ENCODE measurements around the gene ESRRG.

Gene ESRRG

DNA sequence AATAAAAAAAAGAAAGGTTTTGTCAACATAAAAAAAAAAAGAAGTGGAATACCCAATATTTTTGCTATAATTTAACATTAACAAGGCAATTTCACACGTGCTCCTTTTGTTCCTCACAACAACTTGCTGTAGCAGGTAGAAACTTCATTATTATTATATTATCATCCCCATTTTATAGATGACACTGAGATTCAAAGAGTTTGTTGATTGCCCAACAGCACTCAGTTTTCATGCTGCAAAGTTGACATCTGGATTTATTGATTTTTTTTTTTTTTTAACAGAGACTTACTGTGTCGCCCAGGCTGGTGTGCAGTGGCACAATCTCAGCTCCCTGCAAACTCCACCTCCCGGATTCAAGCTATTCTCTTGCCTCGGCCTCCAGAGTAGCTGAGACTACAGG lies 8.9 kb upstream of the ESRRG start:
- ChIA-PET POLR2A (no interaction called here), CTCF (no interaction called here)
- H3K4me3 ChIP-seq (ENCODE audit: low read depth, low read length) = no peak overlapping the region
- DNase-seq (ENCODE audit: low read depth, low spot score) = no peak
- TF ChIP-seq CTCF (IDR thresholded peaks at IDR 0.05; ENCODE audit: insufficient read depth, low read length, missing control alignments) = no peak

- no peak overlapping the region for H3K4me3 ChIP-seq (ENCODE audit: low read depth, low read length)
- CTCF ChIA-PET = no interaction called here
- TF ChIP-seq CTCF (IDR thresholded peaks at IDR 0.05; ENCODE audit: insufficient read depth, low read length, missing control alignments) = no peak
- POLR2A ChIA-PET = no interaction called here
- DNase-seq (ENCODE audit: low read depth, low spot score) = no peak
Observed at GRCh38 chr1:216731562-216731961, 8.3 kb upstream of the ESRRG start.

DNA sequence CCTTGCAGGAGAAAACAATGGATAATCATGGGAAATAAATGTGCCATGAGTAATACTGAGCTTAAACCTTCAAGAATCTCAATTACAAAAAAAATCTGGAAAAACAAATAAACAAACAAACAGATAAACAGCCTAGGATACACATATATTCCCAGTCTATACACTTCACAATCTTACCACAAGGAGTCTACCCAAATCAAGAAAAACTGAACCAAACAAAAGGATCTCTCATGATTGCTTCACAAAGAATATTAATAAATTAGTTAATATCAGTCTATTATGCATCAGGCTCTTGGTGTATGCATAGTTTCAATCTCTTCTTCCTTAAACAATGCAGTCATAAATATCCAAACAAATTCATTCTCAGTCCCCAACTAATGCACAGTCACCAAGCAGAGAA lies 3.2 kb upstream of the ESRRG start:
- POLR2A ChIA-PET = no interaction called here
- no peak for DNase-seq (ENCODE audit: low read depth, low spot score)
- TF ChIP-seq CTCF (IDR thresholded peaks at IDR 0.05; ENCODE audit: insufficient read depth, low read length, missing control alignments) = no peak
- H3K4me3 ChIP-seq (ENCODE audit: low read depth, low read length) = no peak overlapping the region
- CTCF ChIA-PET = interaction anchor here (1.1 kb wide), 1 partner anchor 13 kb away, joined by 3 read pairs; no protein-coding TSS in a partner anchor

DNA sequence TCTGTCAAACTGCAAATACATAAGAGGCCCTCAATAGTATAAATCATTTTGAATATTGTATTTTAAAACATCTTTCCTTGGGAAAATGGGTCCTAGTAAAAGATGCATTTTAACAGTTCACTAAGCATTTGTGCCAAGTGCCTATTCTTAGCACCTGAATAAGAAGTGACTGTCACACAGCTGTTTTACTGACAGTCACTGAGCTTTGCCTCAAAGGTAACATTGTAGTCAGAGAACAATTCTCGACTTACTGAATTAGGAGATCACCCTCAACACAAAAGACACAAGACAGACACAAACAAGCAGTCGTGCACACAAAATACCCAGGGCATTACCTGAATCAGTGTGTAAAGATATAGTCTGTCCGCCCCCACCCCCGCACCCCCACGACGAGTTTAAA lies 408 bp downstream of the ESRRG start:
- H3K4me3 ChIP-seq (ENCODE audit: low read depth, low read length) = no peak overlapping the region
- no peak for TF ChIP-seq CTCF (IDR thresholded peaks at IDR 0.05; ENCODE audit: insufficient read depth, low read length, missing control alignments)
- no peak for DNase-seq (ENCODE audit: low read depth, low spot score)
- CTCF ChIA-PET = no interaction called here
- POLR2A ChIA-PET = interaction anchor here (0.6 kb wide), 1 partner anchor 1084 kb away, joined by 3 read pairs; no protein-coding TSS in a partner anchor

GRCh38 chr1:216721863-216722262 lies 1.4 kb downstream of the ESRRG start:
- DNase-seq (ENCODE audit: low read depth, low spot score) = no peak

GRCh38 chr1:216721062-216721461 lies 2.2 kb downstream of the ESRRG start:
- no peak for DNase-seq (ENCODE audit: low read depth, low spot score)
- TF ChIP-seq CTCF (IDR thresholded peaks at IDR 0.05; ENCODE audit: insufficient read depth, low read length, missing control alignments) = no peak
- no peak overlapping the region for H3K4me3 ChIP-seq (ENCODE audit: low read depth, low read length)
- CTCF ChIA-PET = interaction anchor here (0.6 kb wide), 1 partner anchor 146 kb away, joined by 3 read pairs; no protein-coding TSS in a partner anchor
- POLR2A ChIA-PET = no interaction called here

More at GRCh38 chr1:216721863-216722262, 1.4 kb downstream of the ESRRG start:
- ChIA-PET POLR2A (no interaction called here), CTCF (no interaction called here)
- no peak overlapping the region for H3K4me3 ChIP-seq (ENCODE audit: low read depth, low read length)
- TF ChIP-seq CTCF (IDR thresholded peaks at IDR 0.05; ENCODE audit: insufficient read depth, low read length, missing control alignments) = no peak

Measured in AG04449 (cell line).